HepG2 (cell line): ENCODE data around the gene CYP2A13. TPM values are rescaled to one million over a fixed set of nuclear protein-coding genes. Genes with fewer than 3 reads are reported as not detected.

Source experiments
- ATAC-seq: fragments of 200-7000 bp; cut with Tn5 transposase; 3 replicates; pipeline ENCODE4 v1.9.1; 2020; ENCODE audit warnings: mild to moderate bottlenecking, moderate library complexity
- BruUV-seq: library from RNA; stranded (reverse); fragments of 400-500 nt; replicated peaks from 2 replicates; lab custom pipeline; 2021; lab: Mats Ljungman, UMichigan
- CTCF ChIA-PET: fragments of 300-600 bp; formaldehyde crosslinking; extraction: SDS; loops from one replicate; lab custom pipeline; 2021; ENCODE audit warnings: low total read pairs, inconsistent platforms, low intra/inter-chr PET ratio; lab: Yijun Ruan, JAX
- POLR2A ChIA-PET: fragments of 350-600 bp; sonication (Branson Sonifier 250); formaldehyde crosslinking; loops from one replicate; lab custom pipeline; 2020; ENCODE audit warnings: antibody characterized with exemption, inconsistent platforms; lab: Yijun Ruan, JAX
- DNase-seq: peaks from one replicate; pipeline ENCODE4 v3.0.0-alpha.2; 2015; ENCODE audit warnings: low spot score
- FAIRE-seq: peaks from 3 replicates; lab custom pipeline; 2011; peaks lifted over from hg19 to GRCh38; lab: Jason Lieb, UNC
- H2AFZ ChIP-seq: one replicate; pipeline ENCODE4 v1.6.1; 2011; ENCODE audit warnings: low read length, inconsistent platforms
- H3K27ac ChIP-seq: fragments of 300-600 bp; 3 replicates; pipeline ENCODE4 v1.8.0; 2011; ENCODE audit warnings: mixed run types, mild to moderate bottlenecking, mixed read lengths, low read length, inconsistent platforms; ENCODE audit not compliant: insufficient read depth; ENCODE audit errors: extremely low read length
- H3K27me3 ChIP-seq, 2 experiments: fragments of 200-600 bp in 1 of 2; 2 replicates in 1 of 2; 3 replicates in 1 of 2; pipeline versions ENCODE4 v1.6.0 to v1.8.0; 2011; ENCODE audit warnings: low read length in 2 of 2, mild to moderate bottlenecking in 2 of 2, moderate library complexity in 2 of 2, inconsistent platforms in 1 of 2; ENCODE audit not compliant: insufficient read depth in 2 of 2, control insufficient read depth in 1 of 2
- H3K36me3 ChIP-seq, 2 experiments: fragments of 200-600 bp in 1 of 2; replicated peaks in 1 of 2; 2 replicates in 1 of 2; 3 replicates in 1 of 2; pipeline versions ENCODE4 v1.5.1 to v1.8.0; 2011; ENCODE audit warnings: low read length in 2 of 2, inconsistent platforms in 1 of 2; ENCODE audit not compliant: insufficient read depth in 2 of 2, control insufficient read depth in 1 of 2
- H3K4me1 ChIP-seq: 2 replicates; pipeline ENCODE4 v1.5.1; 2012; ENCODE audit warnings: low read length, inconsistent platforms; ENCODE audit not compliant: insufficient read depth
- H3K4me2 ChIP-seq: 2 replicates; pipeline ENCODE4 v1.6.0; 2011; ENCODE audit warnings: low read depth, low read length, inconsistent platforms
- H3K4me3 ChIP-seq, 3 experiments: fragments of 200-600 bp in 1 of 3; sonication (generic), shearing (Covaris generic) in 1 of 3; replicated peaks in 1 of 3; 2 replicates each; pipeline ENCODE4 v1.5.1; 2011 to 2016; ENCODE audit warnings: low read length in 3 of 3, inconsistent platforms in 2 of 3, low read depth in 2 of 3, mild to moderate bottlenecking in 2 of 3, control low read depth in 1 of 3, mixed read lengths in 1 of 3; ENCODE audit not compliant: insufficient read depth in 1 of 3
- H3K79me2 ChIP-seq: one replicate; pipeline ENCODE4 v1.6.1; 2011; ENCODE audit warnings: low read length, inconsistent platforms; ENCODE audit not compliant: insufficient read depth
- H3K9ac ChIP-seq: 2 replicates; pipeline ENCODE4 v1.6.0; 2011; ENCODE audit warnings: mild to moderate bottlenecking, low read depth, low read length, inconsistent platforms; ENCODE audit not compliant: insufficient read depth
- H3K9me3 ChIP-seq: 2 replicates; pipeline ENCODE4 v1.5.1; 2012; ENCODE audit warnings: mild to moderate bottlenecking, low read length
- H4K20me1 ChIP-seq: 2 replicates; pipeline ENCODE4 v1.6.0; 2011; ENCODE audit warnings: inconsistent platforms, mild to moderate bottlenecking, low read length, moderate library complexity; ENCODE audit not compliant: insufficient read depth
- EHMT2 ChIP-seq: fragments of 200-600 bp; sonication (generic); IDR thresholded peaks from 2 replicates; pipeline ENCODE4 v1.7.0; 2017; ENCODE audit warnings: antibody characterized with exemption, low read depth, low read length, borderline replicate concordance
- GTF2F1 ChIP-seq: fragments of 150-350 bp; IDR thresholded peaks from 2 replicates; pipeline ENCODE4 v1.6.1; 2014; ENCODE audit warnings: low read length
- HCFC1 ChIP-seq: fragments of 150-350 bp; IDR thresholded peaks from 2 replicates; pipeline ENCODE4 v1.6.1; 2014; ENCODE audit warnings: low read depth, low read length
- KAT7 ChIP-seq: IDR thresholded peaks from 2 replicates; pipeline ENCODE4 v1.6.1; 2018; ENCODE audit warnings: borderline replicate concordance, missing compliant biosample characterization
- MBD4 ChIP-seq: IDR thresholded peaks from 2 replicates; pipeline ENCODE4 v1.6.1; 2012; ENCODE audit warnings: low read length, inconsistent platforms, borderline replicate concordance
- MTF1 ChIP-seq: sonication (generic); formaldehyde crosslinking; IDR thresholded peaks from 2 replicates; pipeline ENCODE4 v1.5.0; 2020; ENCODE audit warnings: missing genetic modification reagents
- PCBP2 ChIP-seq: fragments of 200-400 bp; formaldehyde crosslinking; optimal IDR thresholded peaks from 2 replicates; pipeline ENCODE3; 2018; ENCODE audit warnings: low read length, low read depth; ENCODE audit not compliant: poor library complexity, severe bottlenecking
- SP2 ChIP-seq: sonication (generic); formaldehyde crosslinking; IDR thresholded peaks from 2 replicates; pipeline ENCODE4 v1.5.1; 2020; ENCODE audit warnings: mild to moderate bottlenecking, missing genetic modification reagents
- ZNF33A ChIP-seq: sonication (generic); formaldehyde crosslinking; IDR thresholded peaks from 2 replicates; pipeline ENCODE4 v1.5.1; 2020; ENCODE audit warnings: missing genetic modification reagents, mild to moderate bottlenecking, moderate library complexity, borderline replicate concordance
- ZNF816 ChIP-seq: sonication (generic); formaldehyde crosslinking; IDR thresholded peaks from 2 replicates; pipeline ENCODE4 v1.8.0; 2022; ENCODE audit warnings: missing genetic modification reagents, mild to moderate bottlenecking, borderline replicate concordance
- ZNF878 ChIP-seq: sonication (generic); formaldehyde crosslinking; IDR thresholded peaks from 2 replicates; pipeline ENCODE4 v1.8.1; 2023; ENCODE audit warnings: mild to moderate bottlenecking, missing genetic modification reagents, moderate library complexity
- ZSCAN25 ChIP-seq: sonication (generic); formaldehyde crosslinking; IDR thresholded peaks from 2 replicates; pipeline ENCODE4 v1.8.0; 2022; ENCODE audit warnings: mild to moderate bottlenecking, missing genetic modification reagents
- WGBS: methylation state at CpG from one replicate; pipeline ENCODE4 v1.1.6; 2017; ENCODE audit warnings: low lambda C conversion rate; 5-methylcytosine and 5-hydroxymethylcytosine counted together
- in situ Hi-C: cut with HindIII; loops from 2 replicates; pipeline ENCODE4 v1.10.0; 2017; ENCODE audit warnings: low pct_unique_long_range_greater_than_20kb; ENCODE audit not compliant: extremely low pct_ligation_motif_present
- intact Hi-C: fragments of 100-400 bp; cut with micrococcal nuclease; formaldehyde crosslinking; loops from one replicate; pipeline ENCODE4 v1.10.0; 2022; ENCODE audit not compliant: unreplicated experiment
- polyA plus RNA-seq, 8 experiments: library from polyadenylated mRNA; depleted of rRNA in 3 of 8; stranded (reverse) in 7 of 8; unstranded in 1 of 8; fragments of >200 nt; fragmentation: Illumina TruSeq in 4 of 8; extraction: Trizol in 4 of 8; gene quantifications; 2 replicates each; pipeline versions ENCODE4 v1.2.1 to v1.2.3, GENCODE V29; 2011 to 2016; ENCODE audit warnings: low read depth in 4 of 8, missing spikeins in 1 of 8, mixed read lengths in 1 of 8; ENCODE audit not compliant: insufficient read depth in 1 of 8
- total RNA-seq, 5 experiments: library from RNA; depleted of rRNA; stranded (reverse); fragments of >200 nt; fragmentation: Illumina TruSeq; extraction: Trizol; gene quantifications; 2 replicates each; pipeline ENCODE4 v1.2.3, GENCODE V29; 2016; ENCODE audit warnings: low read depth in 1 of 5
- TF ChIP-seq, protein P1 (sequence below): IDR thresholded peaks from 2 replicates; pipeline ENCODE4 v1.4.0; 2020; ENCODE audit warnings: mild to moderate bottlenecking, missing genetic modification reagents
- TF ChIP-seq, protein P2 (sequence below): sonication (generic); formaldehyde crosslinking; IDR thresholded peaks from 2 replicates; pipeline ENCODE4 v1.8.1; 2023; ENCODE audit warnings: mild to moderate bottlenecking, inconsistent platforms, moderate library complexity, missing genetic modification reagents, borderline replicate concordance

Gene CYP2A13
- total and polyA plus RNA-seq, 2 of the 13 experiments (the other 11 are each of a cell fraction or from before 2014, with no cell fraction given) = not detected

DNA sequence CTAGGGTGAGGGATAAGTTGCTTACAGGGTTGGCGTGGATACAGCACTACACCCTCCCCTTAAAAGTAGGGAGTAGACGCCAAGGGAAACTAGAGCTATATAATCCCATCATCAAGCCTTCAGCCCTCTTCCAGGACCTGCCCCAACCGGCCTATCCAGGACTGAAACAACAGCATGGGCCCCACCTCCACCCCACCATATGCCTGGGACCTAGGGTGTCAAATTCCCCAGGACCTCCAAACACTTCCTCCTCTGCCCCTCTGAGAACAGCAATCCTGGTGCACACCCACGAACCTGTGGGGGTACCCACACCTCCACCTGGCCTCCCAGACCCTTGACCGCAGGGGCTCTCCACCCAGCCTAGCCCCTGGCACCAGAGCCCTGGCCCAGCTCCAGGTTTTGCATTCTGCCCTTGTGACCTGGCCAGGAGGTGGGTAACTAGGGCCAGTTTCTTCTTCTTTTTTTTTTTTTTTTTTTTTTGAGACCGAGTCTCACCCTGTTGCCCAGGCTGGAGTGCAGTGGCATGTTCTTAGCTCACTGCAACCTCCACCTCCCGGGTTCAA, 24.6 kb downstream of the CYP2A13 start:
- Histone ChIP-seq H4K20me1 (no peaks in the 10 kb centered on the region), H3K27me3 (peaks cover 0 to 13% of the 10 kb centered on the region in 2 experiments; a peak in 2 of 5 replicates), H2AFZ (no peak overlapping the region), H3K4me3 (no peak overlapping the region), H3K4me1 (no peaks in the 10 kb centered on the region), H3K79me2 (no peaks in the 10 kb centered on the region), H3K9ac (no peak overlapping the region), H3K36me3 (no peaks in the 10 kb centered on the region), H3K27ac (no peak overlapping the region), H3K4me2 (no peak overlapping the region), H3K9me3 (no peaks in the 10 kb centered on the region)
- 12% methylated on average over 7 of the region's 7 CpGs for WGBS
- ATAC-seq = no peak
- ChIA-PET CTCF (no interaction called here), POLR2A (no interaction called here)
- intact Hi-C loops = no loop called here
- FAIRE-seq = no peak
- DNase-seq = no peak
- BruUV-seq = no TSS peak
- TF ChIP-seq, protein P1, sequence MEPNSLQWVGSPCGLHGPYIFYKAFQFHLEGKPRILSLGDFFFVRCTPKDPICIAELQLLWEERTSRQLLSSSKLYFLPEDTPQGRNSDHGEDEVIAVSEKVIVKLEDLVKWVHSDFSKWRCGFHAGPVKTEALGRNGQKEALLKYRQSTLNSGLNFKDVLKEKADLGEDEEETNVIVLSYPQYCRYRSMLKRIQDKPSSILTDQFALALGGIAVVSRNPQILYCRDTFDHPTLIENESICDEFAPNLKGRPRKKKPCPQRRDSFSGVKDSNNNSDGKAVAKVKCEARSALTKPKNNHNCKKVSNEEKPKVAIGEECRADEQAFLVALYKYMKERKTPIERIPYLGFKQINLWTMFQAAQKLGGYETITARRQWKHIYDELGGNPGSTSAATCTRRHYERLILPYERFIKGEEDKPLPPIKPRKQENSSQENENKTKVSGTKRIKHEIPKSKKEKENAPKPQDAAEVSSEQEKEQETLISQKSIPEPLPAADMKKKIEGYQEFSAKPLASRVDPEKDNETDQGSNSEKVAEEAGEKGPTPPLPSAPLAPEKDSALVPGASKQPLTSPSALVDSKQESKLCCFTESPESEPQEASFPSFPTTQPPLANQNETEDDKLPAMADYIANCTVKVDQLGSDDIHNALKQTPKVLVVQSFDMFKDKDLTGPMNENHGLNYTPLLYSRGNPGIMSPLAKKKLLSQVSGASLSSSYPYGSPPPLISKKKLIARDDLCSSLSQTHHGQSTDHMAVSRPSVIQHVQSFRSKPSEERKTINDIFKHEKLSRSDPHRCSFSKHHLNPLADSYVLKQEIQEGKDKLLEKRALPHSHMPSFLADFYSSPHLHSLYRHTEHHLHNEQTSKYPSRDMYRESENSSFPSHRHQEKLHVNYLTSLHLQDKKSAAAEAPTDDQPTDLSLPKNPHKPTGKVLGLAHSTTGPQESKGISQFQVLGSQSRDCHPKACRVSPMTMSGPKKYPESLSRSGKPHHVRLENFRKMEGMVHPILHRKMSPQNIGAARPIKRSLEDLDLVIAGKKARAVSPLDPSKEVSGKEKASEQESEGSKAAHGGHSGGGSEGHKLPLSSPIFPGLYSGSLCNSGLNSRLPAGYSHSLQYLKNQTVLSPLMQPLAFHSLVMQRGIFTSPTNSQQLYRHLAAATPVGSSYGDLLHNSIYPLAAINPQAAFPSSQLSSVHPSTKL (CRISPR knock-in tag) = no peak
- TF ChIP-seq MBD4 (no peak), ZNF816 (CRISPR knock-in tag) (no peak), ZNF33A (CRISPR knock-in tag) (no peak), SP2 (no peak), MTF1 (CRISPR knock-in tag) (no peak), HCFC1 (no peak), ZSCAN25 (CRISPR knock-in tag) (no peak), KAT7 (CRISPR knock-in tag) (no peak), PCBP2 (no peak), EHMT2 (no peak), GTF2F1 (no peak), ZNF878 (CRISPR knock-in tag) (no peak)
- TF ChIP-seq, protein P2, sequence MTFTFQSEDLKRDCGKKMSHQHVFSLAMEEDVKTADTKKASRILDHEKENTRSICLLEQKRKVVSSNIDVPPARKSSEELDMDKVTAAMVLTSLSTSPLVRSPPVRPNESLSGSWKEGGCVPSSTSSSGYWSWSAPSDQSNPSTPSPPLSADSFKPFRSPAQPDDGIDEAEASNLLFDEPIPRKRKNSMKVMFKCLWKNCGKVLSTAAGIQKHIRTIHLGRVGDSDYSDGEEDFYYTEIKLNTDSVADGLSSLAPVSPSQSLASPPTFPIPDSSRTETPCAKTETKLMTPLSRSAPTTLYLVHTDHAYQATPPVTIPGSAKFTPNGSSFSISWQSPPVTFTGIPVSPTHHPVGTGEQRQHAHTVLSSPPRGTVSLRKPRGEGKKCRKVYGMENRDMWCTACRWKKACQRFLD (CRISPR knock-in tag) = no peak
- in situ Hi-C loops = no loop called here
